Germinal center (tissue), 1 donor: Measurements from ENCODE around the gene APOL4.
"Not testable (repeated sequence)": the region's sequence is repeated elsewhere in the genome, so short reads cannot be mapped to it uniquely, and the experiment has no call there.

Experiments used
- DNase-seq: peaks from one replicate; pipeline ENCODE4 v3.0.0; 2012; ENCODE audit warnings: mixed read lengths, low spot score

The APOL4 gene

DNA sequence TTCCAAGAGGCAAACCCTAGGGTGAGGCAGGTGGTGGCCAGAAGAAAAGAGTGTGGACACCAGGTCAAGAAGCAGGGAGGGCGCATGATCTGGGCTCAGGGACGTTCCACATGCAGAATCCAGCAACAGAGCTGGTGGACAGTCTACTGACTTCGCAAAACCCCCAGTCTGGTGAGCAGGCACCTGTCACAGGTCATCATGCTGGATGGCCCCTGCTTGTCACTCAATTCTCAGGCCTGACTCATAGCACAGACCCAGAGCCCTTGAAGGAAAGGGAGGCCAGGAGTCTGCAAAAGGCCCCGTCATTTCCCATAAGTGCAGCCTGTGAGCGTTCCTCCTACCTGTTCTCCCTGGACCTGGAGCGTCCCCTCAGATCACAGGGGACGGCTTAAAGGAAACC, 18.2 kb downstream of the APOL4 start:
- no peak for DNase-seq

DNA sequence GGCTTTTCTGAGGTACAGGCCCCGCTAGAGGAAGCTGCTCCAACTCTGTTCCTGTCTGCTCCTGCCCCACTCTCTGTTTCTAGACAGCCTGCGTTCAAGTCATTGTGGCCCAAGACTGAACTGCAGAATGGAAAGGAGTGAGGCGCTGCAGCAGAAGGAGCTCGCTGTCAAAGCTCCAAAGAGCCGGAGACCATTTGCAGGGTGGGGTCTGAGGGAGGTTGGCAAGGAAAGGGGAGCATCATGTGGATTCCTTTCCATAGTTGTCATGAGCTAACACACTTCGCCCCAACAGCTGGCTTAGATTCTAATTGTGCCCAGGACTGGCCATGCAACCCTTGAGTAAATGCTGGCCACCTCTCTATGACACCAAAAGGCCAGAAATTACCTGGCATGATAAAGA, 18.8 kb downstream of the APOL4 start:
- no peak for DNase-seq

DNA sequence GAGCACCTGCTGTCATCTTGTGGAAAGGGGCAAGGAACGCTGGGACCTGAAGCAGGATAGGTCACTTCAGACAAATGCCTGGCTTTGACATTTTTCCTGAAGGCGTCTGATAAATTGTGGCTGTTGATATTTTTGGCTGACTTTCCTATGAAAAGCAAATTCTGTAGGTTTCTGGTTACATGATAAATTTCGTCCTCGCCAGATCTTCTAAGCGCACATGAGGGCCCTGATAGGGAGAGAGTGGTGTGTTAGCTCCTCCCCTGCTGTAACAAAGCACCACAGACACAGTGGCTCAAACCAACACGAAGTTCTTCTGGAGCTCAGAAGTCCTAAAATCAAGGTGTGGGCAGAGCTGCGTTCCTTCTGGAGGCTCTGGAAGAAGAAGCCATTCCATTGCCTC, 19.6 kb downstream of the APOL4 start:
- DNase-seq, result no peak

DNA sequence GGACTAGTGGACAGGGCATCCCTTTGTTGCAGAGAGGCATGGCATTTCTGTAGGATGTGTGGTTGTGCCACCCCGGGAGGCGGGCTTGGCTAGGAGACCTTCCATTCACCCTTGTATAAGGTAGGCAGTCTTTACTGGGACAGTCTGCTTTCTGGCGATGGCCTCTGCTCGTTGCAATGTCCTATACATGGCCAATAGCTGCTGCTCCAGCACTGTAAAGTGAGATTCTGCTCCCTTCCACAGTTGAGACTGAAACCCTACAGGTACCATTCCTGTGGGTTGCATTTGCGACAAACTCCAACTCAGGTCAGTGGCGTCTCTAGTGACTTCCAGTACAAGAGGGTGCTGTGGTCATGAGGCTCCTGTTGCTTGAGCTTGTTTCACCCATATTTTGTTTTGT, 20.7 kb downstream of the APOL4 start:
- no peak for DNase-seq

DNA sequence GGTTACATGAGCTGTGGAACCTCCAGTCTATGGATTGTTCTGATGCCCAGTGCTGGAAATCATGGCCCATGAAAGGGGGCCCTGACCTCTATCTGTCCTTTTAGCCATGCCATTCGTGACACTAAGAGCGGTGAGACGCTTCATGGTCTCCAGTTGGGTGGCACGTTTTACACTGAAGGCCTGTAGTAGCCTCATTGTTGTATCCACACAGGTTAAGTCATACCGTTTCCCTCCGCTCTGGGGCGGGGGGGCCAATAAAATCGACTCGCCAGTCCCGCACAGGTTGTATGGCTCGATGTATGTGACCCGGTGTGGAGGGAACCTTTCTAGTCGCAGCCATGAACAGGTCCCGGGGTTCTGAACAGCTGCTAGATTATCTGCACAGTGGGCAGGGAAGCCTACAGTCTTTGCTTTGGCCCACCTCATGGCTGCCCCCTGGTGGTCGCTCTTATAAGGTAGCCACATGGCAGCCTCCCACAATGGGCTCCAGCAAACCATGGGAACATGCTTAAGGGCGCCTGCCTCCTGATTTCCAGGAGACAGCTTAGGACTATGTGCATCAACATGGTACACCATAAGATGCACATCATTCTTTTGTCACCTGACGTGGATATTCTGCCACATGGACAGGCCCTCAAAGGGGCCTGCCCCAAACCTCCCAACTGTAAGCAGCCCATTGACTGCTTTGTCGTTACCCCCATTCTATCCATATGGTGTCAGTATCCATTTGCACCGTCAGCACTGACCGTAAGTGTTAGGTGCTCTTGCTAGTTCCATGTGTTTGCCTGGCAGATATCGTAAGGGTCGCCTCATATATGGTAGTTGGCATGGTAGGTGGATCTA, 21.4 kb downstream of the APOL4 start:
- DNase-seq, result peak; percentile 80

DNA sequence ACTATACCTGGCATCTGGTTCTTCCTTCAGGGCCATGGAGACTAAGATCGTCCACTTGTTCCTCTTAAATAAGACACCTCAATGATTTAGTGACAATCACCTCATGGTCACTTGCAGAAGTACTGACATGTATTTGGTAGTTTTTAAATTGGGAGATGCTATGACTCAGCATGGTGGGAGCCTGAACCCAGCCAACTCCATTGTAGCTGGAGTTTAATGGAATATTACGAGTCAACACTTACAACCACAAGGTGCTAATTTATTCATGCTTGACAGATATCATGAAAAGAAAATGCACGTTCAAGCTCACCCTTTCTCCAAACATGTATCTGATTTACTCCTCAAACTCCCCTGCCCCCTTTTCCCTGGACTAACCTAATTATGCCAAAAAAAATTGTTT, 24.4 kb downstream of the APOL4 start:
- no peak for DNase-seq

DNA sequence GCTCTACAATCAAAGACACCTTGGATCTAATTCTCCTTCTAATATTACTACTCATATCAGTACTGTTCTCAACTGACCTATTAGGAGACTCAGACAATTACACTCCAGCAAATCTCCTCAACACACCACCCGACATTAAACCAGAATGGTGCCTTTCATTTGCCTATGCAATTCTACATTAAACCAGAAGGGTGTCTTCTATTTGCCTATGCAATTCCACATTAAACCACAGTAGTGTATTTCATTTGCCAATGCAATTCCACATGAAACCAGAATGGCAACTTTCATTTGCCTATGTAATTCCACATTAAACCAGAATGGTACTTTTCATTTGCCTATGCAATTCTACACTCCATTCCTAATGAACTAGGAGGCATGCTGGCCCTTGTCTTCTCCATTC, 25.7 kb downstream of the APOL4 start:
- DNase-seq, result no peak

DNA sequence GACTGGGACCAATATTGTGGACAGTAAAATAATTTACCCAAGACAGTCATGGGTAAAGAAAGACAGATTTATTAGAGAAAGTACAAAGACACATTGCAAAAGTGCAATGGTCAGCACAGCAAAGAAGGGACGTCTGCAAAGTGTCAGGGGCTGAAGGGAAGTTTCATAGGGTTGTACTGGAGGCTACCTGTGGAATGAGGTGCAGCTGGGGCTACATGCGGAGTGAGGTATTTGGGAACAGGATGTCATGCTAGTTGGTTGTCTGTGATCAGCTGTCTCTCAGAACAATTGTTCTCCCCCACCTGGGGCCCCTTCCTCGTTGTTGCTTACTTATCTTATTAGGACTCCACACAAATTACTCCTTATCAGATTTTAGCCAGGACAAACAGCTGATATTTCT, 29.7 kb downstream of the APOL4 start:
- no peak for DNase-seq

DNA sequence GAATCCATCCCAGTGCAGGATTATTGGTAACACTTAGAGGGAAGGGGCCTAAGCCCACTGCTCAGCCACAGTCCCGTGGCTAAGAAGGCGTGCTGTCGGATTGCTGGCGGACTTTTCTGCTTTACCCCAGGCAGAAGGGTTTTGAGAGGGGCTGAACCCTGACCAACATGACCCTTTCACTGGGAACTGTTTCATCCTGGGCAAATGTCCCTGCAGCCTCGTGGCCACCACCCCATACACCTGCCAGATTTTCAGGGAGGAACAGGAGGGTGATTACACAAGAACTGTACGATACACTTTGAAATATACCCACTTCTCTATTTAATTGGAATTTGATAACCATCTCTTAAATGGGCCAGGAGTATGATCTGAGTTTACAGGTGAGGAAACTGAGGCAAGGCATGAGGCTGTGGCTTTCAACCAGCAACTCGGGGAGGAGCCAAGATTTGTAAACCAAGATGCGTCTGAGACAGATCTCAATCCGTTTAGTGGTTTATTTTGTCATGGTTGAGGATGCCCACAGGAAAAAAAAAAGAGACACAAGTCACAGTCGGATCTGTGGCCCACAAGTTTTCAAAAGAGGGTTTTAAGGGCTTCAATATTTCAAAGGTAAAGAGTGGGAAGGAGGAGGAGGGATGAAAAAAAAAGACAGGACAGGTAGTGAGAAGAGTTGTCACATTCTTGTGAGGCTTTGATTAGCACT, 34.9 kb downstream of the APOL4 start:
- DNase-seq, result no peak

DNA sequence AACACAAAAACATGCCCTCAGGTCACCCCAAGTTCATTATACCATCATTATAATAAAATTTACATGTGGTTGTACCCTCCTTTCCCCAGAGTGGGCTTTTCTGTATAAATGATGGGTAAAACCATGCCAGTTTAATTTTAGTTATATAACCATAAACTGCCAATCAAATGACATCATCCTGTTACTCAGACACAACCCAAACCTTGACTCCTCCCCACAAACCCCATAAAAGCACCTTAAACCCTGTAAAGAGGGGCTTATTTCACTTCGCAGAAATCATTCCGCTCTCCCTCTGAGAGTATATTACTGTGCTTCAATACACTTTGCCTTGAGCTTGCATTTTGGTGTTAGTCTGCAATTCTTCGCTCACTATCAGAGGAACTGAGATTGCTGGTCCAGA, 35.5 kb downstream of the APOL4 start:
- no peak for DNase-seq

DNA sequence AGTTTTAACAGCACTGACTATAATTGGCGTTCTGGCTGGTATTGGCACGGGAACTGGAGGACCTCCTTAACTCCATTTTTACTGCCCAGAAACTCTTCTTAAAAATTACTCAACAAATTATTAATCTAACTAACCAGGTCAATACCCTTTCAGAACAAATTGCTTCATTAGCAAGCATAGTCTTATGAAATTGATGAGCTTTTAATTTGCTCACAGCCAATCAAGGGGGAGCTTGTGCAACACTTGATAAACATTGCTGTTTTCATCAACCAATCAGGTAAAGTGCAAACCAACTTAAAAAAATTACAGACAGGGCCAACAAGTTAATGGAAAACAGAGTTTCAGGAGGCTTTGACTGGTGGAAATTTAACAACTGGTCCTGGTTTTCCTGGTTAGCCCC, 36.5 kb downstream of the APOL4 start:
- DNase-seq, result no peak

DNA sequence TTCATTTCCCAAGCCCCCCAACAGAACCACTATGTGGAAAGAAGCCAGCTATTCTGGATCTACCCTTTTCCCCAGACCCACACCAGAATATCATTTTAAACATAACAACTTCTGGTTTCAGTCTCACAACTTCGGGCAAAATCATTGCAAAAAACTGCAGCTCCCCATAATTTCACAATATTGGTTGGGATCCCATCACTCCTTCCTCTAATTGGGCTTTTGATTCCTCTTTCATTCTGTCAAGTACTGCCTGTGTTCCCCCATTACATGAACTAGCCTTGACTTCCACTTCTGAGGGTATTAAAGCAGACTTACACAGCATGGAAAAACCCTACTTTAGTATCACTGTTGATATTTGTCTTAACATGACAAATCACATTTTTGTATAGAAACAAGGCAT, 37.0 kb downstream of the APOL4 start:
- no peak for DNase-seq

DNA sequence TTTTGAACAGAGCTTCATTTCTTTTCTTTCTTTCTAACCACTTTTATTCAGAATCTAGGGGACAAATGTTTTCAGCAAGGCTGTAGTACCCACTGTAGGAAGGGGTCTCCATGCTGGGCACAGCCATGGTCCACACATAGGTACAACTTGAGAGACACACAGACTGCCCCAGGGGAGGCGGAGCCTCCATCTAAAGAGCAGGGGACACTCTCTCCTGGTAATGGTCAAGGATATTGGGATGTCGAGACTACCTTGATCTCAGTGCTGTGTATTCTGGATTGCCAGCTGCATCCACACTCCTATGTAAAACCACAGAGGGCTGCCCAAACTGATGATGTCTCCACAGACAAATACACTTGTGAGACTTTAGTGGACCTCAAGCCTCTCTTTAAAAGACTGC, 38.1 kb downstream of the APOL4 start:
- DNase-seq, result no peak

DNA sequence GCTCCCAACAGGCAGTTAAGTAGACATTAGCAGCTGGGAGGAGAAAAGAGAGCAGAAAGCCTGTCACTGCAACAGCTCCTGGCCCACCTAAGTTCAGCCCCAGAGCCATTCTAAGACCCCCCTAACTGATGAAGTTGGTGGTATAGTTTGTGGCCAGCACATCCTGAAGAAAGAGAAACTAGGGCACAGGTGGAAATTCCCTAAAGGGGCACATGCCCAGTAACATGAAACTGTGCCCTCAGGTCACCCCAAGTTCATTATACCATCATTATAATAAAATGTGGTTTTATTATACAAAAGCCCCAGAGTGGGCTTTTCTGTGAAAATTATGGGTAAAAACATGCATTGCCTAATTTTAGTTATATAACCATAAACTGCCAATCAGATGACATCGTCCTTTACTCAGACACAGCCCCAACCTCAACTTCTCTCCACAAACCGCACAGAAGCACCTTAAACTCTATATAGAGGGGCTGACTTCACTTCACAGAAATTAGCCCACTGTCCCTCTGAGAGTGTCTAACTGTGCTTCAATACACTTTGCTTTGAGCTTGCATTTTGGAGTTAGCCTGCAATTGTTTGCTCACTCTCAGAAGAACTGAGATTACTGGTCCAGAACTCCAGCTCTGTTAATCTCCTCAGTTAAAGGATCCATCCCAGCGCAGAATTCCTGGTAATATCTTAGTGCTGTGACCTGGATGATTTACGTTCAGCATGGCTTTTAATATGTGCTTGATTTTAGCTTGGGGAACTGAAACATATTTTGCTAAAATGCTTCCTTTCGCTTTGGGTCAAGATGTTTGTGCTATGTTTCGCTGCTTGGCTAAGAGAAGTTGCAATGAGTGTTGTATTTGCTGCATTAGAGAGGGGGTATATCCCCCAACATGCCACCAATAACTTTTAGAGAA, 39.2 kb downstream of the APOL4 start:
- DNase-seq, result no peak

DNA sequence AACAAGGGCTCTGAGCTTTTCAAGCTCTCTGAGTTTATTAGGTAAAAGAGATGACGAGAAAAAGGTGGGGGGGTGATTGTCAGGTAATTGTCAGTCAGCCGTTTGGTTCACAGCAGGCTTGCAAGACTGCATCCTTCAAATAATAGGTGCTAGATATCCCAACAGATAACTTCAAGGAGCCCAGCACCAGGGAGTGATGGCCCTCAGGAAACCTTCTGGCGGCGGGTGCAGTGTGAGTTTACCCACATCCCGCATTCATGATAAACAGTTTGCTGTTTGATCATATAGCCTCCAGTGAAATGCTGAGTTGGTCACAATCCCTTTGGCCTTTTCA, 39.8 kb downstream of the APOL4 start:
- not testable (repeated sequence) for DNase-seq

DNA sequence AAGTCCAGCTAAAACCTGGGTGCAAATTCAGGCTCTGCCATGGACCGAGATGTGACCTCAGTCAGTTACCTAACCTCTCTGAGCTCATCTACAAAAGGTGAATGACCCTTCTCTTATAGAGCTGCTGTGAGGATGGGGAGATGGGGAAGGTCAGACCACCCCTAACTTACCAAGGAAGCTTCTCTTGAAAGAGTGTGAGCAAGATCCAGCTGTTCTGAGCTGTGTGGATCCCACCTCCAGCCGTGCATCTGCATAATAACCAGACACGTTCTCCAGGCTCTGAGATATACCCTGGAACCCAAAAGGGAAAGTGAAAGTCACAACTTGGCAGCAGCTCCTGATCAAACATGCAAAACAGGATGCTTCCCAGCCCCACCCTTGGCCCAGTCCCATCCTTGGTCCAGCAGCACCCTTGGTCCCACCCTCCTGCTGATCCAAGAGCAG, 41.1 kb downstream of the APOL4 start, which contains the start of gene APOL3:
APOL3 (minus strand) TSS at position 257 of the 444 bp plus-strand sequence. CDS start 11,700 bp downstream, outside the sequence.
- DNase-seq, result peak; percentile 44

DNA sequence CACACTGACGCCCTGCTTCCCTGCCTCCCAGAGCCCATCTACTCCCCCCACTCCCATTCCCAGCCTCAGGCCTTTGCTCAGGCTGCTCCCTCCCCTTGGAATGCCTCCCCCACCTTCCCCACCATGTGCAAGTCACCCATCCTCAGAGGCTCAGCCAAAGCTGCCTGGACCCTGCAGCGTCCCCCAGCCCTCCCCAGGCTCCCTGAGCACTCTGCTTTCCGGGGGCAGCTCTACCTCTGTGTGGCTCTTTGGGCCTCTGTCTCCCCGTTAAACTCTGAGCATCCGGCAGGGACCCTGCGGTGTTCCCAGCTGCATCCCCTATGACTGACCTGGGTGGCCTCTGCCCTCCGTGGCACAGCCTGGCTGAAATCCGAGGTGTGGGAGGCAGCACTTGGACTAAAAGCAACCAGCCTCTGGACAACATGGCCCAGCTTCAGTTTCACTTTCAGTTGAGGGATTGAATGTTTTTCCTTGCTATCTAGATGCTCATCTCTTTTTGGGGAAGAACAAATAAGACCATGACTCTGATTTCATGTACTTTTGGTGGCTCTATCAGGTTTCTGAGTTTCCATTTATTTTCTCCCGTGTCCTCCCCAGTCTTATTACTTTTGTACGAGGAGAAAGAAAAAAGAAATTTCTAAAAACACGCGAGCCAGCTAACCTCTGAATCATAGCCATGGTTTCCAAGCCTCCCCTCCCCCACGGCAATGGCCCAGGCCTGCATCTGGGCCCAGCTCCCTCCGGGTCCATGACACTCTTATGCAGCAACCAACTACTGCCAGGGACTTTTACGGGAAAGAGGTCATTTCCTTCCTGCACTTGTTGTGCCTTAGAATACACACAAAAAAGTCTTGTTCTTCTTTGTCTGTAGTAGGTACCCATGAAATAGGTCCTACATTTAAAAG, 44.8 kb downstream of the APOL4 start:
- no peak for DNase-seq

DNA sequence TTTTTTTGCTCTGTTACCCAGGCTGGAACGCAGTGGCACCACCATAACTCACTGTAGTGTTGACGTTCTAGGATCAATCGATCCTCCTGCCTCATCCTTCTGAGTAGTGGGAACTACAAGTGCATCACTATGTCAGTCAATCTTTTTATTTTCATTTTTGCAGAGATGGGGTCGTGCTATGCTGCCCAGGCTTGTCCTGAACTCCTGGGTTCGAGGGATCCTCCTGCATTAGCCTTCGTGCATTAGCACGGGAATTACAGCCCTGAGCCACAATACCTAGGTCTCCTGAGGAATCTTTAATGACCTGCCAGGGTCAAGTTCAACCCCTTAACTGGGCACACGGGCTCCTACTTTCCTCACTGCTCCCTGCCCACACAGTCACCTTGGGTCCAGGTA, 45.5 kb downstream of the APOL4 start:
- DNase-seq, result no peak

DNA sequence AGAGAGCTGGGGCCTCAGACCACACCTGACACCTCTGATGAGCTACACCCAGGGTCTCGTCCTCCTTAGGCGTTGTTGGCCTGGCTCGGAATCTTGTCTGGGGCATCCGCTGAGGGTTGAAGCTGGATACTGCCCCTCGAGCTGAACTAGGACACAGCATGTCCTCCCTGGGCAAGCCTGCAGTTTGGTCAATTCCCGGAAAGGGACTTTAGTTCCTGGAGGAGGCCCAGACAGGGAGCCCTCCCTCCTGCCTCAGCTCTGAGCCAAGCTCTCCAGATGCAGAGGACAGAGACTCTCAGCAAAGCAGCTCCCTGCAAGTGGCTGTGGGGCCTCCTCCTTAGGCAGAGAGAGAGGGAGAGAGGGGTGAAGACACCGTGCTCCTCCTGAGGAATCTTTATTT, 45.9 kb downstream of the APOL4 start:
- no peak for DNase-seq

DNA sequence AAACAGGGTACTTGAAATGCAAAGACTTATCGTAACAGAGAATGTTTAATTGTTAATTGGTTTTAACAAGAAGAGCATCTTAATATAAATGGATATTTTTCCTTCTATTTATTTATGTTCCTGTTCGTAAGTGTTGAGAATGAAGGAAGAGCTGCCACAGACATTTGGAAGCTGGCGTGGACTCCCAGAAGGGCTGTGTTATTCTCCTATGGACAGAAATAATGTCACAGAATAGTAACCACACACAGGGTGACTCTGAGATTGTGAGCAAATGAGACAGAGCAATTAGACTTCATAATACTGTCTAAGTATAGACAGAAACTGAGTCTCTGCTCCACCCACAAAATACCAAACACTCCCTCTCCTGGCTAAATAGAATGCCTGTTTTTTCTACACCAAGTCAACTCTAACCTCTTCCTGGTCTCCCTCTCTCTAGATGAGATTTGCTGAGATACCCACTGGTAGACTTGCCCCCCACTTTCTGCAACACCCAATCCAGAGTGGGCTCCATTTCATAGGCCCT, 47.1 kb downstream of the APOL4 start:
- no peak for DNase-seq
